Liver (tissue), 9 donors: ENCODE measurements around the gene UGT1A7. TPM values are rescaled to one million over a fixed set of nuclear protein-coding genes. Genes with fewer than 3 reads are reported as not detected.

Experiments
- DNase-seq: peaks from one replicate; pipeline ENCODE4 v3.0.0-alpha.2; 2017; ENCODE audit warnings: low spot score
- H3K27ac ChIP-seq, 2 donors: one replicate each; pipeline ENCODE4 v1.7.0; 2013; ENCODE audit warnings: inconsistent platforms in 2 of 2, low read length in 2 of 2, control low read depth in 1 of 2, low read depth in 1 of 2, mild to moderate bottlenecking in 1 of 2
- H3K27me3 ChIP-seq, 4 donors: one replicate each; pipeline versions ENCODE4 v1.6.1 to v1.7.0; 2013; ENCODE audit warnings: low read length in 3 of 4, inconsistent platforms in 1 of 4, mild to moderate bottlenecking in 1 of 4, moderate library complexity in 1 of 4; ENCODE audit not compliant: control insufficient read depth in 4 of 4, insufficient read depth in 4 of 4
- H3K36me3 ChIP-seq, 4 donors: one replicate each; pipeline versions ENCODE4 v1.6.1 to v1.7.0; 2013; ENCODE audit warnings: low read length in 3 of 4, mild to moderate bottlenecking in 3 of 4, low read depth in 1 of 4, moderate library complexity in 1 of 4; ENCODE audit not compliant: control insufficient read depth in 4 of 4, insufficient read depth in 3 of 4
- H3K4me1 ChIP-seq, 4 donors: one replicate each; pipeline versions ENCODE4 v1.6.1 to v1.7.0; 2013; ENCODE audit warnings: low read length in 3 of 4, mild to moderate bottlenecking in 3 of 4, moderate library complexity in 1 of 4; ENCODE audit not compliant: control insufficient read depth in 4 of 4, insufficient read depth in 4 of 4
- H3K4me3 ChIP-seq, 3 donors: one replicate each; pipeline versions ENCODE4 v1.6.1 to v1.7.0; 2013; ENCODE audit warnings: low read length in 3 of 3, control low read depth in 1 of 3, low read depth in 1 of 3, mild to moderate bottlenecking in 1 of 3
- H3K9ac ChIP-seq, 2 donors: one replicate each; pipeline ENCODE4 v1.7.0; 2013; ENCODE audit warnings: low read length in 2 of 2, mild to moderate bottlenecking in 2 of 2, moderate library complexity in 2 of 2, control low read depth in 1 of 2, low read depth in 1 of 2
- H3K9me3 ChIP-seq, 4 donors: one replicate each; pipeline versions ENCODE4 v1.6.1 to v1.7.0; 2013; ENCODE audit warnings: low read length in 3 of 4; ENCODE audit not compliant: control insufficient read depth in 4 of 4
- EGR1 ChIP-seq, 2 donors: IDR thresholded peaks; 2 replicates each; pipeline ENCODE4 v1.6.1; 2016 to 2018; ENCODE audit warnings: antibody characterized with exemption in 2 of 2, low read depth in 2 of 2
- FOXA1 ChIP-seq: IDR thresholded peaks from 2 replicates; pipeline ENCODE4 v1.6.1; 2016; ENCODE audit warnings: antibody characterized with exemption
- FOXA2 ChIP-seq: IDR thresholded peaks from 2 replicates; pipeline ENCODE4 v1.6.1; 2016; ENCODE audit warnings: antibody characterized with exemption
- GABPA ChIP-seq, 2 donors: IDR thresholded peaks in 1 of 2; conservative IDR thresholded peaks in 1 of 2; 2 replicates each; pipeline ENCODE4 v1.6.1; 2016; ENCODE audit warnings: antibody characterized with exemption in 2 of 2, mild to moderate bottlenecking in 1 of 2, moderate library complexity in 1 of 2
- HNF4A ChIP-seq, 2 donors: conservative IDR thresholded peaks; 2 replicates each; pipeline ENCODE4 v1.6.1; 2016; ENCODE audit warnings: antibody characterized with exemption in 2 of 2, mild to moderate bottlenecking in 2 of 2
- HNF4G ChIP-seq: IDR thresholded peaks from 2 replicates; pipeline ENCODE4 v1.6.1; 2016; ENCODE audit warnings: antibody characterized with exemption
- JUND ChIP-seq, 2 donors: IDR thresholded peaks; 2 replicates each; pipeline ENCODE4 v1.6.1; 2016; ENCODE audit warnings: antibody characterized with exemption in 2 of 2
- NR2F2 ChIP-seq: IDR thresholded peaks from 2 replicates; pipeline ENCODE4 v1.6.1; 2016; ENCODE audit warnings: antibody characterized with exemption
- RAD21 ChIP-seq, 2 donors: IDR thresholded peaks; 2 replicates each; pipeline ENCODE4 v1.6.1; 2016; ENCODE audit warnings: antibody characterized with exemption in 2 of 2, mild to moderate bottlenecking in 2 of 2
- RXRA ChIP-seq, 2 donors: IDR thresholded peaks; 2 replicates each; pipeline ENCODE4 v1.6.1; 2017 to 2018; ENCODE audit warnings: antibody characterized with exemption in 2 of 2, mild to moderate bottlenecking in 1 of 2
- SP1 ChIP-seq: IDR thresholded peaks from 2 replicates; pipeline ENCODE4 v1.6.1; 2018; ENCODE audit warnings: antibody characterized with exemption, mild to moderate bottlenecking
- TAF1 ChIP-seq: conservative IDR thresholded peaks from 2 replicates; pipeline ENCODE4 v1.6.1; 2016; ENCODE audit warnings: antibody characterized with exemption, mild to moderate bottlenecking
- YY1 ChIP-seq: IDR thresholded peaks from 2 replicates; pipeline ENCODE4 v1.6.1; 2016; ENCODE audit warnings: antibody characterized with exemption, mild to moderate bottlenecking
- polyA plus RNA-seq, 2 donors: library from polyadenylated mRNA; stranded (reverse) in 1 of 2; unstranded in 1 of 2; fragments of 200-250 nt in 1 of 2; fragments of >200 nt in 1 of 2; fragmentation: Nextera tagmentation in 1 of 2; extraction: Ambion mirVana in 1 of 2; gene quantifications; one replicate each; pipeline versions ENCODE4 v1.2.1 to v1.2.3, GENCODE V29; 2013 to 2015
- total RNA-seq, 2 donors: library from RNA; depleted of rRNA; stranded (reverse); fragments of >200 nt; gene quantifications; one replicate each; pipeline ENCODE4 v1.2.3, GENCODE V29; 2014
- TF ChIP-seq, protein P1 (sequence below): IDR thresholded peaks from 2 replicates; pipeline ENCODE4 v1.6.1; 2016; ENCODE audit warnings: antibody characterized with exemption
- TF ChIP-seq, protein P2 (sequence below): IDR thresholded peaks from 2 replicates; pipeline ENCODE4 v1.6.1; 2016; ENCODE audit warnings: antibody characterized with exemption, mild to moderate bottlenecking
- TF ChIP-seq, protein P3 (sequence below): IDR thresholded peaks from 2 replicates; pipeline ENCODE4 v1.6.1; 2016; ENCODE audit warnings: antibody characterized with exemption
- TF ChIP-seq, protein P4 (sequence below): IDR thresholded peaks from 2 replicates; pipeline ENCODE4 v1.6.1; 2016; ENCODE audit warnings: antibody characterized with exemption
- TF ChIP-seq, protein P5 (sequence below): fragments of 150-350 bp; IDR thresholded peaks from 2 replicates; pipeline ENCODE4 v1.5.1; 2017; ENCODE audit warnings: improper control_type of control experiment, low read depth, low read length; ENCODE audit not compliant: missing input control
- donor health status: healthy.
- donor health status: healthy.
- donor health status: healthy.
- donor health status: healthy.
- donor health status: healthy.

UGT1A7 gene
- total and polyA plus RNA-seq, 4 donors: 0.02 to 2.2 (median 0.38) TPM; not detected in 1

DNA sequence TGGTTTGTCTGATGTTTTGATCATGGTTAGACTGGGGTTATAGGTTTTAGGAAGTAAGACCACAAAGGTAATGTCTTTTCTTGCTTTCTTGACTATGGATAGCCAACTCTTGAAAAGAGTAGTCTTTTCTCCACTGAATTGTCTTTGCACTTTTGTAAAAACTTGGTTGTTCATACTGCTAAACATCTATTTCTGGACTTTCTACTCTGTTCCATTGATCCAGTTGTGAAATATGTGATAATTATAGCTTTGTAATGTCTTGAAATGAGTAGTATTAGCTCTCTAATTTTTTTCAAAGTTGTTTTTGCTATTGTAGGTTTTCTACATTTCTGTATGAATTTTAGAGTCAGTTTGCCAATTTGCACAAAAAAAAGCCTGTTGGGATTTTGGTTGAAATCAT, 23.1 kb upstream of the UGT1A7 start:
- Histone ChIP-seq H3K4me1 (peaks cover 0 to 27% (median 14%) of the 10 kb centered on the region in 4 donors), H3K27me3 (no peaks in the 10 kb centered on the region), H3K36me3 (no peaks in the 10 kb centered on the region), H3K9me3 (no peaks in the 10 kb centered on the region), H3K27ac (no peak overlapping the region), H3K4me3 (no peak overlapping the region), H3K9ac (no peak overlapping the region)
- no peak for TF ChIP-seq GABPA (IDR thresholded peaks at IDR 0.05 in 1 of 2, conservative IDR thresholded peaks at IDR 0.05 in 1 of 2)
- no peak for TF ChIP-seq RXRA (IDR thresholded peaks at IDR 0.05)
- TF ChIP-seq, protein P1, sequence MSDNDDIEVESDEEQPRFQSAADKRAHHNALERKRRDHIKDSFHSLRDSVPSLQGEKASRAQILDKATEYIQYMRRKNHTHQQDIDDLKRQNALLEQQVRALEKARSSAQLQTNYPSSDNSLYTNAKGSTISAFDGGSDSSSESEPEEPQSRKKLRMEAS: no peak
- no peak for TF ChIP-seq TAF1
- TF ChIP-seq, protein P2, sequence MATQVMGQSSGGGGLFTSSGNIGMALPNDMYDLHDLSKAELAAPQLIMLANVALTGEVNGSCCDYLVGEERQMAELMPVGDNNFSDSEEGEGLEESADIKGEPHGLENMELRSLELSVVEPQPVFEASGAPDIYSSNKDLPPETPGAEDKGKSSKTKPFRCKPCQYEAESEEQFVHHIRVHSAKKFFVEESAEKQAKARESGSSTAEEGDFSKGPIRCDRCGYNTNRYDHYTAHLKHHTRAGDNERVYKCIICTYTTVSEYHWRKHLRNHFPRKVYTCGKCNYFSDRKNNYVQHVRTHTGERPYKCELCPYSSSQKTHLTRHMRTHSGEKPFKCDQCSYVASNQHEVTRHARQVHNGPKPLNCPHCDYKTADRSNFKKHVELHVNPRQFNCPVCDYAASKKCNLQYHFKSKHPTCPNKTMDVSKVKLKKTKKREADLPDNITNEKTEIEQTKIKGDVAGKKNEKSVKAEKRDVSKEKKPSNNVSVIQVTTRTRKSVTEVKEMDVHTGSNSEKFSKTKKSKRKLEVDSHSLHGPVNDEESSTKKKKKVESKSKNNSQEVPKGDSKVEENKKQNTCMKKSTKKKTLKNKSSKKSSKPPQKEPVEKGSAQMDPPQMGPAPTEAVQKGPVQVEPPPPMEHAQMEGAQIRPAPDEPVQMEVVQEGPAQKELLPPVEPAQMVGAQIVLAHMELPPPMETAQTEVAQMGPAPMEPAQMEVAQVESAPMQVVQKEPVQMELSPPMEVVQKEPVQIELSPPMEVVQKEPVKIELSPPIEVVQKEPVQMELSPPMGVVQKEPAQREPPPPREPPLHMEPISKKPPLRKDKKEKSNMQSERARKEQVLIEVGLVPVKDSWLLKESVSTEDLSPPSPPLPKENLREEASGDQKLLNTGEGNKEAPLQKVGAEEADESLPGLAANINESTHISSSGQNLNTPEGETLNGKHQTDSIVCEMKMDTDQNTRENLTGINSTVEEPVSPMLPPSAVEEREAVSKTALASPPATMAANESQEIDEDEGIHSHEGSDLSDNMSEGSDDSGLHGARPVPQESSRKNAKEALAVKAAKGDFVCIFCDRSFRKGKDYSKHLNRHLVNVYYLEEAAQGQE: no peak
- TF ChIP-seq, protein P3, sequence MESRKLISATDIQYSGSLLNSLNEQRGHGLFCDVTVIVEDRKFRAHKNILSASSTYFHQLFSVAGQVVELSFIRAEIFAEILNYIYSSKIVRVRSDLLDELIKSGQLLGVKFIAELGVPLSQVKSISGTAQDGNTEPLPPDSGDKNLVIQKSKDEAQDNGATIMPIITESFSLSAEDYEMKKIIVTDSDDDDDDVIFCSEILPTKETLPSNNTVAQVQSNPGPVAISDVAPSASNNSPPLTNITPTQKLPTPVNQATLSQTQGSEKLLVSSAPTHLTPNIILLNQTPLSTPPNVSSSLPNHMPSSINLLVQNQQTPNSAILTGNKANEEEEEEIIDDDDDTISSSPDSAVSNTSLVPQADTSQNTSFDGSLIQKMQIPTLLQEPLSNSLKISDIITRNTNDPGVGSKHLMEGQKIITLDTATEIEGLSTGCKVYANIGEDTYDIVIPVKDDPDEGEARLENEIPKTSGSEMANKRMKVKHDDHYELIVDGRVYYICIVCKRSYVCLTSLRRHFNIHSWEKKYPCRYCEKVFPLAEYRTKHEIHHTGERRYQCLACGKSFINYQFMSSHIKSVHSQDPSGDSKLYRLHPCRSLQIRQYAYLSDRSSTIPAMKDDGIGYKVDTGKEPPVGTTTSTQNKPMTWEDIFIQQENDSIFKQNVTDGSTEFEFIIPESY: peak; percentile 19
- TF ChIP-seq, protein P4, sequence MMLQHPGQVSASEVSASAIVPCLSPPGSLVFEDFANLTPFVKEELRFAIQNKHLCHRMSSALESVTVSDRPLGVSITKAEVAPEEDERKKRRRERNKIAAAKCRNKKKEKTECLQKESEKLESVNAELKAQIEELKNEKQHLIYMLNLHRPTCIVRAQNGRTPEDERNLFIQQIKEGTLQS: no peak
- TF ChIP-seq RAD21 (IDR thresholded peaks at IDR 0.05): no peak
- peak; percentile 68 for TF ChIP-seq HNF4G
- no peak for TF ChIP-seq NR2F2
- peak; percentile 52 for TF ChIP-seq SP1
- TF ChIP-seq FOXA1: no peak
- TF ChIP-seq HNF4A (conservative IDR thresholded peaks at IDR 0.05): peak; percentile 93 to 94
- TF ChIP-seq JUND (IDR thresholded peaks at IDR 0.05): no peak
- TF ChIP-seq FOXA2: no peak
- no peak for TF ChIP-seq YY1
- TF ChIP-seq, protein P5, sequence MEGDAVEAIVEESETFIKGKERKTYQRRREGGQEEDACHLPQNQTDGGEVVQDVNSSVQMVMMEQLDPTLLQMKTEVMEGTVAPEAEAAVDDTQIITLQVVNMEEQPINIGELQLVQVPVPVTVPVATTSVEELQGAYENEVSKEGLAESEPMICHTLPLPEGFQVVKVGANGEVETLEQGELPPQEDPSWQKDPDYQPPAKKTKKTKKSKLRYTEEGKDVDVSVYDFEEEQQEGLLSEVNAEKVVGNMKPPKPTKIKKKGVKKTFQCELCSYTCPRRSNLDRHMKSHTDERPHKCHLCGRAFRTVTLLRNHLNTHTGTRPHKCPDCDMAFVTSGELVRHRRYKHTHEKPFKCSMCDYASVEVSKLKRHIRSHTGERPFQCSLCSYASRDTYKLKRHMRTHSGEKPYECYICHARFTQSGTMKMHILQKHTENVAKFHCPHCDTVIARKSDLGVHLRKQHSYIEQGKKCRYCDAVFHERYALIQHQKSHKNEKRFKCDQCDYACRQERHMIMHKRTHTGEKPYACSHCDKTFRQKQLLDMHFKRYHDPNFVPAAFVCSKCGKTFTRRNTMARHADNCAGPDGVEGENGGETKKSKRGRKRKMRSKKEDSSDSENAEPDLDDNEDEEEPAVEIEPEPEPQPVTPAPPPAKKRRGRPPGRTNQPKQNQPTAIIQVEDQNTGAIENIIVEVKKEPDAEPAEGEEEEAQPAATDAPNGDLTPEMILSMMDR: no peak
- TF ChIP-seq EGR1 (IDR thresholded peaks at IDR 0.05; ENCODE audit: low read depth in 2 of 2): no peak
- no peak for DNase-seq
